NT2/D1 (cell line): ENCODE data around the gene ADAM19.

Source experiments
- DNase-seq: peaks from one replicate; pipeline ENCODE4 v3.0.0-alpha.2; 2011; ENCODE audit warnings: low read depth, low spot score
- H3K27me3 ChIP-seq: 2 replicates; pipeline ENCODE4 v1.6.0; 2011; ENCODE audit warnings: mild to moderate bottlenecking; ENCODE audit not compliant: insufficient read length, insufficient read depth
- H3K36me3 ChIP-seq: 2 replicates; pipeline ENCODE4 v1.6.1; 2011; ENCODE audit warnings: mild to moderate bottlenecking, low read length, mixed read lengths; ENCODE audit not compliant: insufficient read depth, insufficient read length
- H3K4me1 ChIP-seq: 2 replicates; pipeline ENCODE4 v1.5.1; 2011; ENCODE audit not compliant: insufficient read depth, insufficient read length
- H3K4me3 ChIP-seq: 2 replicates; pipeline ENCODE4 v1.5.1; 2011; ENCODE audit warnings: low read depth; ENCODE audit not compliant: insufficient read length
- H3K9ac ChIP-seq: 2 replicates; pipeline ENCODE4 v1.6.0; 2011; ENCODE audit warnings: low read depth; ENCODE audit not compliant: insufficient read length
- H3K9me3 ChIP-seq: 2 replicates; pipeline ENCODE4 v1.5.1; 2011; ENCODE audit warnings: mild to moderate bottlenecking, low read length; ENCODE audit not compliant: insufficient read depth
- SUZ12 ChIP-seq: IDR thresholded peaks from 2 replicates; pipeline ENCODE4 v1.6.1; 2011; ENCODE audit not compliant: insufficient read length, insufficient read depth; ENCODE audit errors: extremely low read depth
- YY1 ChIP-seq: IDR thresholded peaks from 2 replicates; pipeline ENCODE4 v1.6.1; 2011; ENCODE audit not compliant: insufficient read length, insufficient read depth
- ZNF274 ChIP-seq: IDR thresholded peaks from 2 replicates; pipeline ENCODE4 v1.6.1; 2011; ENCODE audit warnings: mild to moderate bottlenecking, low read depth, low read length

ADAM19 gene

GRCh38 chr5:157509587-157509986 is 66.0 kb downstream of the ADAM19 start:
- Histone ChIP-seq H3K4me1 (no peaks in the 10 kb centered on the region), H3K9ac (no peak overlapping the region)
- TF ChIP-seq SUZ12 = no peak
- no peak for TF ChIP-seq YY1
- TF ChIP-seq ZNF274 = no peak

GRCh38 chr5:157509093-157509492 is 66.5 kb downstream of the ADAM19 start:
- no peak overlapping the region for H3K9ac ChIP-seq
- H3K27me3 ChIP-seq = no peaks in the 10 kb centered on the region
- peaks cover 14% of the 10 kb centered on the region; the same call in 1 of the 2 replicates for H3K9me3 ChIP-seq
- TF ChIP-seq SUZ12 = no peak
- no peak for TF ChIP-seq ZNF274
- no peak for TF ChIP-seq YY1
- H3K36me3 ChIP-seq = peaks cover 84% of the 10 kb centered on the region
- no peaks in the 10 kb centered on the region for H3K4me1 ChIP-seq
- DNase-seq = no peak
- H3K4me3 ChIP-seq = no peak overlapping the region

More at GRCh38 chr5:157509587-157509986, 66.0 kb downstream of the ADAM19 start:
- no peak overlapping the region for H3K4me3 ChIP-seq
- H3K27me3 ChIP-seq = no peaks in the 10 kb centered on the region
- H3K36me3 ChIP-seq = peaks cover 83% of the 10 kb centered on the region
- H3K9me3 ChIP-seq = peaks cover 14% of the 10 kb centered on the region; the same call in 1 of the 2 replicates
- DNase-seq = no peak

- peaks cover 84% of the 10 kb centered on the region for H3K36me3 ChIP-seq
- H3K4me3 ChIP-seq = no peak overlapping the region
- peaks cover 7% of the 10 kb centered on the region; the same call in 1 of the 2 replicates for H3K9me3 ChIP-seq
- H3K9ac ChIP-seq = no peak overlapping the region
- TF ChIP-seq YY1 (no peak), ZNF274 (no peak), SUZ12 (no peak)
- DNase-seq = no peak
- no peaks in the 10 kb centered on the region for H3K27me3 ChIP-seq
- no peaks in the 10 kb centered on the region for H3K4me1 ChIP-seq
These were observed 68.4 kb downstream of the ADAM19 start for GRCh38 chr5:157506981-157507780.

GRCh38 chr5:157506066-157506590 is 69.4 kb downstream of the ADAM19 start:
- Histone ChIP-seq H3K9me3 (no peaks in the 10 kb centered on the region), H3K4me1 (no peaks in the 10 kb centered on the region), H3K9ac (no peak overlapping the region), H3K4me3 (no peak overlapping the region), H3K36me3 (peaks cover 84% of the 10 kb centered on the region), H3K27me3 (no peaks in the 10 kb centered on the region)
- no peak for TF ChIP-seq SUZ12
- no peak for TF ChIP-seq ZNF274
- no peak for TF ChIP-seq YY1
- DNase-seq = no peak

- H3K4me3 ChIP-seq = no peak overlapping the region
- no peak for DNase-seq
- TF ChIP-seq YY1 = no peak
- no peak for TF ChIP-seq ZNF274
- TF ChIP-seq SUZ12 = no peak
- H3K27me3 ChIP-seq = no peaks in the 10 kb centered on the region
- peaks cover 84% of the 10 kb centered on the region for H3K36me3 ChIP-seq
- H3K9ac ChIP-seq = no peak overlapping the region
- no peaks in the 10 kb centered on the region for H3K9me3 ChIP-seq
- H3K4me1 ChIP-seq = no peaks in the 10 kb centered on the region
These were observed 70.1 kb downstream of the ADAM19 start for GRCh38 chr5:157505496-157505895.

- no peak overlapping the region for H3K9ac ChIP-seq
- H3K9me3 ChIP-seq = no peaks in the 10 kb centered on the region
- H3K27me3 ChIP-seq = no peaks in the 10 kb centered on the region
- no peak overlapping the region for H3K4me3 ChIP-seq
- DNase-seq = no peak
- TF ChIP-seq YY1 (no peak), ZNF274 (no peak), SUZ12 (no peak)
- H3K36me3 ChIP-seq = peaks cover 79% of the 10 kb centered on the region
- no peaks in the 10 kb centered on the region for H3K4me1 ChIP-seq
These were observed 71.5 kb downstream of the ADAM19 start for GRCh38 chr5:157504053-157504452.

- no peak overlapping the region for H3K4me3 ChIP-seq
- no peak overlapping the region for H3K9ac ChIP-seq
- DNase-seq = no peak
- TF ChIP-seq ZNF274 = no peak
- no peak for TF ChIP-seq YY1
- no peak for TF ChIP-seq SUZ12
- peaks cover 79% of the 10 kb centered on the region for H3K36me3 ChIP-seq
- H3K4me1 ChIP-seq = no peaks in the 10 kb centered on the region
- H3K27me3 ChIP-seq = no peaks in the 10 kb centered on the region
- H3K9me3 ChIP-seq = no peaks in the 10 kb centered on the region
These were observed 73.4 kb downstream of the ADAM19 start for GRCh38 chr5:157502143-157502647.
